Right renal cortex interstitium (tissue), 3 donors: ENCODE data around the gene KRT80. TPM values are rescaled to one million over a fixed set of nuclear protein-coding genes. Genes with fewer than 3 reads are reported as not detected.

ENCODE experiments used
- DNase-seq, 3 donors: peaks; one replicate each; pipeline ENCODE4 v3.0.0-alpha.2; 2013; ENCODE audit warnings: low read depth in 3 of 3, low spot score in 2 of 3
- polyA plus RNA-seq, 3 donors: library from polyadenylated mRNA; unstranded; fragments of 120-200 nt; gene quantifications; one replicate each; pipeline ENCODE4 v1.2.1, GENCODE V29; 2013; ENCODE audit not compliant: insufficient read length in 3 of 3

The KRT80 gene
- polyA plus RNA-seq, 3 donors: 0.64 to 0.89 (median 0.76) TPM

- no peak for DNase-seq
These were observed 8.8 kb downstream of the KRT80 start for GRCh38 chr12:52182898-52183543.

- DNase-seq: no peak
These were observed 9.4 kb downstream of the KRT80 start for GRCh38 chr12:52182384-52182783.

- no peak for DNase-seq
These were observed 10.1 kb downstream of the KRT80 start for GRCh38 chr12:52181746-52182145.

- DNase-seq: no peak
These were observed 10.7 kb downstream of the KRT80 start for GRCh38 chr12:52180971-52181628.

GRCh38 chr12:52179396-52179973, 12.3 kb downstream of the KRT80 start:
- no peak for DNase-seq

- DNase-seq: no peak
These were observed 12.8 kb downstream of the KRT80 start for GRCh38 chr12:52178984-52179383.

GRCh38 chr12:52178443-52178842, 13.4 kb downstream of the KRT80 start:
- DNase-seq: no peak

GRCh38 chr12:52175371-52176350, 16.2 kb downstream of the KRT80 start:
- DNase-seq: no peak

GRCh38 chr12:52173526-52173925, 18.3 kb downstream of the KRT80 start:
- no peak for DNase-seq

GRCh38 chr12:52172956-52173355, 18.9 kb downstream of the KRT80 start:
- no peak for DNase-seq

- DNase-seq: no peak
These were observed 19.8 kb downstream of the KRT80 start for GRCh38 chr12:52171950-52172512.

- no peak for DNase-seq
These were observed 21.0 kb downstream of the KRT80 start for GRCh38 chr12:52170827-52171226.

GRCh38 chr12:52169886-52170285, 21.9 kb downstream of the KRT80 start:
- no peak for DNase-seq

GRCh38 chr12:52168019-52168717, 23.6 kb downstream of the KRT80 start:
- no peak for DNase-seq

- DNase-seq: no peak
These were observed 24.3 kb downstream of the KRT80 start for GRCh38 chr12:52167526-52167925.

GRCh38 chr12:52166672-52167071, 25.1 kb downstream of the KRT80 start:
- DNase-seq: no peak

- DNase-seq: no peak
These were observed 26.5 kb downstream of the KRT80 start for GRCh38 chr12:52165096-52165855.

- no peak for DNase-seq
These were observed 27.2 kb downstream of the KRT80 start for GRCh38 chr12:52164624-52165023.

GRCh38 chr12:52162981-52163380, 28.8 kb downstream of the KRT80 start:
- no peak for DNase-seq
